ENCODE data around the gene KIR2DL3.
A peak's percentile ranks its signal among the peaks of the same experiment; 100 is the strongest.
"Not testable (repeated sequence)": the region's sequence is repeated elsewhere in the genome, so short reads cannot be mapped to it uniquely, and the experiment has no call there.

The KIR2DL3 gene

GRCh38 chr19:54704928-54705327 lies 33.4 kb upstream of the KIR2DL3 start:
- WGBS (ENCODE audit: insufficient coverage): 87% methylated on average over 6 of the region's 8 CpGs
- Histone ChIP-seq H3K36me3 (ENCODE audit: control insufficient read depth in 4 of 4, insufficient read depth in 4 of 4, low read length in 3 of 4) (no peaks in the 10 kb centered on the region), H3K27ac (ENCODE audit: insufficient read depth in 1 of 2, low read depth in 1 of 2, low read length in 2 of 2, poor library complexity in 1 of 2, severe bottlenecking in 2 of 2) (no peak overlapping the region), H3K27me3 (replicated peaks in 2 of 5; ENCODE audit: control insufficient read depth in 4 of 5, insufficient read depth in 5 of 5, low read length in 4 of 5) (peaks cover 0 to 17% (median 3%) of the 10 kb centered on the region in 5 experiments), H3K4me1 (ENCODE audit: control extremely low read depth in 1 of 4, control insufficient read depth in 4 of 4, insufficient read depth in 4 of 4, low read length in 3 of 4) (peaks cover 0 to 10% (median 8%) of the 10 kb centered on the region in 4 experiments), H3K9me3 (ENCODE audit: control extremely low read depth in 1 of 5, control insufficient read depth in 4 of 5, insufficient read depth in 2 of 5, low read depth in 1 of 5, low read length in 4 of 5) (no peaks in the 10 kb centered on the region), H3K4me3 (ENCODE audit: control insufficient read depth in 1 of 7, extremely low read depth in 1 of 7, insufficient read depth in 4 of 7, low read depth in 2 of 7, low read length in 6 of 7) (no peak overlapping the region)
- POLR2A ChIA-PET: no interaction called here
- CTCF ChIA-PET: interaction anchor here (1.0 kb wide), 1 partner anchor 21 kb away, joined by 4 read pairs; no protein-coding TSS in a partner anchor
- DNase-seq: no peak

DNA sequence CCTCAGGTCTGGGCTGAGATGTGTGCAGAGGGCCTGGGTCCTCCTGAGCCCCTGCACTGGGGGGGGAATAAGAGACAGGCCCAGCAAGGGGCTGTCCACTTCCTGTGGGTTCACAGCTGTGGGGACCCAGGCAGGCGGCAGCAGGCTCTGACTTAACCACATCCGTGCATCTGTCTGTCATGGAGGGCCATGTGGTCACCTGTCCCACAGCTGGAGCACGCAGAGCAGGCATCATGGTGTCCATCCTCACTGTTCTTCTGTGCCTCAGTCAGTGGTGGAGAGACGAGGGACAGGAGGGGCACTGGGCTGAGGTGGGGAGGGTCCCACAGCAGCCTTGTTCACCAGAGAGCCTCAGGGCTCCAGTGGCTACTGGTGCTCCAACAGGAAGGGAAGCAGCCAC lies 30.4 kb upstream of the KIR2DL3 start:
- DNase-seq: peak in 2 of 3 donors; percentile 54 to 68
- H3K9me3 ChIP-seq (ENCODE audit: control extremely low read depth in 1 of 5, control insufficient read depth in 4 of 5, insufficient read depth in 2 of 5, low read depth in 1 of 5, low read length in 4 of 5): no peaks in the 10 kb centered on the region

DNA sequence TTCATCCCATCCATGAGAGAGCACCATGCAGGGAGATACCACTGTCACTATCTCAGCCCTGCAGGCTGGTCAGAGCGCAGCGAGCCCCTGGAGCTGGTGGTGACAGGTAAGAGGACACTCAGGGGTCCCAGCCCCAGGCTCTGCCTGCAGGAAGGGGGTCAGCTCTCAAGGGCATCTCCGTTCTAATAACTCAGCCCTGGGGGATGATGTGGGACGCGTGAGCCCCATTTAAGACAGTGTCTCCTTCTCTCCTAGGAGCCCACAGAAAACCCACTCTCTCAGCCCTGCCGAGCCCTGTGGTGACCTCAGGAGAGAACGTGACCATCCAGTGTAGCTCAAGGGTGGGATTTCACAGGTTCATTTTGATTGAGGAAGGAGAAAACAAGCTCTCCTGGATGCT lies 29.5 kb upstream of the KIR2DL3 start:
- Histone ChIP-seq H3K4me3 (ENCODE audit: control insufficient read depth in 1 of 7, extremely low read depth in 1 of 7, insufficient read depth in 4 of 7, low read depth in 2 of 7, low read length in 6 of 7) (no peak overlapping the region), H3K27me3 (replicated peaks in 2 of 5; ENCODE audit: control insufficient read depth in 4 of 5, insufficient read depth in 5 of 5, low read length in 4 of 5) (peaks cover 0 to 3% (median 0%) of the 10 kb centered on the region in 5 experiments), H3K27ac (ENCODE audit: insufficient read depth in 1 of 2, low read depth in 1 of 2, low read length in 2 of 2, poor library complexity in 1 of 2, severe bottlenecking in 2 of 2) (no peak overlapping the region), H3K36me3 (ENCODE audit: control insufficient read depth in 4 of 4, insufficient read depth in 4 of 4, low read length in 3 of 4) (no peaks in the 10 kb centered on the region), H3K4me1 (ENCODE audit: control extremely low read depth in 1 of 4, control insufficient read depth in 4 of 4, insufficient read depth in 4 of 4, low read length in 3 of 4) (peaks cover 0 to 10% (median 8%) of the 10 kb centered on the region in 4 experiments), H3K9me3 (ENCODE audit: control extremely low read depth in 1 of 5, control insufficient read depth in 4 of 5, insufficient read depth in 2 of 5, low read depth in 1 of 5, low read length in 4 of 5) (no peaks in the 10 kb centered on the region)
- POLR2A ChIA-PET: no interaction called here
- CTCF ChIA-PET: no interaction called here
- no peak for DNase-seq
- WGBS (ENCODE audit: insufficient coverage): 100% methylated on average over 3 of the region's 7 CpGs

More for the DNA sequence above, 30.4 kb upstream of the KIR2DL3 start:
- ChIA-PET CTCF (no interaction called here), POLR2A (no interaction called here)
- Histone ChIP-seq H3K27ac (ENCODE audit: insufficient read depth in 1 of 2, low read depth in 1 of 2, low read length in 2 of 2, poor library complexity in 1 of 2, severe bottlenecking in 2 of 2) (no peak overlapping the region), H3K27me3 (replicated peaks in 2 of 5; ENCODE audit: control insufficient read depth in 4 of 5, insufficient read depth in 5 of 5, low read length in 4 of 5) (peaks cover 0 to 10% (median 0%) of the 10 kb centered on the region in 5 experiments), H3K36me3 (ENCODE audit: control insufficient read depth in 4 of 4, insufficient read depth in 4 of 4, low read length in 3 of 4) (no peaks in the 10 kb centered on the region), H3K4me3 (ENCODE audit: control insufficient read depth in 1 of 7, extremely low read depth in 1 of 7, insufficient read depth in 4 of 7, low read depth in 2 of 7, low read length in 6 of 7) (no peak overlapping the region), H3K4me1 (ENCODE audit: control extremely low read depth in 1 of 4, control insufficient read depth in 4 of 4, insufficient read depth in 4 of 4, low read length in 3 of 4) (peaks cover 0 to 10% (median 8%) of the 10 kb centered on the region in 4 experiments)
- WGBS (ENCODE audit: insufficient coverage): 52% methylated on average over 4 of the region's 4 CpGs

- CTCF ChIA-PET: no interaction called here
Measured at GRCh38 chr19:54709212-54709948, 28.9 kb upstream of the KIR2DL3 start.

GRCh38 chr19:54709956-54710355 lies 28.4 kb upstream of the KIR2DL3 start:
- WGBS (ENCODE audit: insufficient coverage): 85% methylated on average over 11 of the region's 13 CpGs
- H3K27me3 ChIP-seq (replicated peaks in 2 of 5; ENCODE audit: control insufficient read depth in 4 of 5, insufficient read depth in 5 of 5, low read length in 4 of 5); H3K9me3 ChIP-seq (ENCODE audit: control extremely low read depth in 1 of 5, control insufficient read depth in 4 of 5, insufficient read depth in 2 of 5, low read depth in 1 of 5, low read length in 4 of 5); DNase-seq; CTCF ChIA-PET; H3K4me3 ChIP-seq (ENCODE audit: control insufficient read depth in 1 of 7, extremely low read depth in 1 of 7, insufficient read depth in 4 of 7, low read depth in 2 of 7, low read length in 6 of 7); H3K27ac ChIP-seq (ENCODE audit: insufficient read depth in 1 of 2, low read depth in 1 of 2, low read length in 2 of 2, poor library complexity in 1 of 2, severe bottlenecking in 2 of 2); POLR2A ChIA-PET; H3K36me3 ChIP-seq (ENCODE audit: control insufficient read depth in 4 of 4, insufficient read depth in 4 of 4, low read length in 3 of 4): not testable (repeated sequence)
- peaks cover 0 to 10% (median 8%) of the 10 kb centered on the region in 4 experiments for H3K4me1 ChIP-seq (ENCODE audit: control extremely low read depth in 1 of 4, control insufficient read depth in 4 of 4, insufficient read depth in 4 of 4, low read length in 3 of 4)

More at GRCh38 chr19:54709212-54709948, 28.9 kb upstream of the KIR2DL3 start:
- Histone ChIP-seq H3K27me3 (replicated peaks in 2 of 5; ENCODE audit: control insufficient read depth in 4 of 5, insufficient read depth in 5 of 5, low read length in 4 of 5) (peaks cover 0 to 2% (median 0%) of the 10 kb centered on the region in 5 experiments), H3K9me3 (ENCODE audit: control extremely low read depth in 1 of 5, control insufficient read depth in 4 of 5, insufficient read depth in 2 of 5, low read depth in 1 of 5, low read length in 4 of 5) (no peaks in the 10 kb centered on the region), H3K4me3 (ENCODE audit: control insufficient read depth in 1 of 7, extremely low read depth in 1 of 7, insufficient read depth in 4 of 7, low read depth in 2 of 7, low read length in 6 of 7) (no peak overlapping the region), H3K27ac (ENCODE audit: insufficient read depth in 1 of 2, low read depth in 1 of 2, low read length in 2 of 2, poor library complexity in 1 of 2, severe bottlenecking in 2 of 2) (no peak overlapping the region), H3K36me3 (ENCODE audit: control insufficient read depth in 4 of 4, insufficient read depth in 4 of 4, low read length in 3 of 4) (no peaks in the 10 kb centered on the region), H3K4me1 (ENCODE audit: control extremely low read depth in 1 of 4, control insufficient read depth in 4 of 4, insufficient read depth in 4 of 4, low read length in 3 of 4) (peaks cover 0 to 10% (median 8%) of the 10 kb centered on the region in 4 experiments)
- DNase-seq: no peak
- 94% methylated on average over 12 of the region's 18 CpGs for WGBS (ENCODE audit: insufficient coverage)
- POLR2A ChIA-PET: no interaction called here

DNA sequence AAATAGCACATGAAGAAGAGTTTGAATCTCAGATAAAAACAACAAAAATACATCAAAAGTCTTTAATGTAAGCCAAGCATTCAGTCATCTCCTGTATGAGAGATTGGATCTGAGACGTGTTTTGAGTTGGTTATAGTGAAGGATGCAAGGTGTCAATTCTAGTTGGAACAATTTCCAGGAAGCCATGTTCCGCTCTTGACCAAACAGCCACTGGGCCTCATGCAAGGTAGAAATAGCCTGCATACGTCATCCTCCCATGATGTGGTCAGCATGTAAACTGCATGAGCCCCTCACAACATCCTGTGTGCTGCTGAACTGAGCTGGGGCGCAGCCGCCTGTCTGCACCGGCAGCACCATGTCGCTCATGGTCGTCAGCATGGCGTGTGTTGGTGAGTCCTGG lies 14.2 kb upstream of the KIR2DL3 start, which contains the start of gene KIR3DL3:
Gene KIR3DL3, plus strand, starts transcription at position 301 of the 400 bp plus-strand sequence. Its CDS starts 55 bp downstream, at position 356.
- POLR2A ChIA-PET: no interaction called here
- H3K4me1 ChIP-seq (ENCODE audit: control extremely low read depth in 1 of 4, control insufficient read depth in 4 of 4, insufficient read depth in 4 of 4, low read length in 3 of 4): no peaks in the 10 kb centered on the region

DNA sequence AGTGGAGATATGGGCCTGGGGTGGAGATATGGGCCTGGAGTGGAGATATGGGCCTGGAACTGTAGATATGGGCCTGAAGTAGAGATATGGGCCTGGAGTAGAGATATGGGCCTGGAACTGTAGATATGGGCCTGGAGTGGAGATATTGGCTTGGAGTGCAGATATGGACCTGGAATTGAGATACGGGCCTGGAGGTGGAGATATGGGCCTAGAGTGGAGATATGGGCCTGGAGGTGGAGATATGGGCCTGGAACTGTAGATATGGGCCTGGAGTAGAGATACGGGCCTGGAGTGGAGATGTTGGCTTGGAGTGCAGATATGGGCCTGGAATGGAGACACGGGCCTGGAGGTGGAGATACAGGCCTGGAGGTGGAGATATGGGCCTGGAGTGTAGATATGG lies 13.7 kb upstream of the KIR2DL3 start:
- Histone ChIP-seq H3K9me3 (ENCODE audit: control extremely low read depth in 1 of 5, control insufficient read depth in 4 of 5, insufficient read depth in 2 of 5, low read depth in 1 of 5, low read length in 4 of 5) (peaks cover 0 to 26% (median 8%) of the 10 kb centered on the region in 5 experiments), H3K27ac (ENCODE audit: insufficient read depth in 1 of 2, low read depth in 1 of 2, low read length in 2 of 2, poor library complexity in 1 of 2, severe bottlenecking in 2 of 2) (no peak overlapping the region), H3K36me3 (ENCODE audit: control insufficient read depth in 4 of 4, insufficient read depth in 4 of 4, low read length in 3 of 4) (no peaks in the 10 kb centered on the region), H3K4me1 (ENCODE audit: control extremely low read depth in 1 of 4, control insufficient read depth in 4 of 4, insufficient read depth in 4 of 4, low read length in 3 of 4) (no peaks in the 10 kb centered on the region), H3K4me3 (ENCODE audit: control insufficient read depth in 1 of 7, extremely low read depth in 1 of 7, insufficient read depth in 4 of 7, low read depth in 2 of 7, low read length in 6 of 7) (no peak overlapping the region), H3K27me3 (replicated peaks in 2 of 5; ENCODE audit: control insufficient read depth in 4 of 5, insufficient read depth in 5 of 5, low read length in 4 of 5) (peaks cover 0 to 17% (median 0%) of the 10 kb centered on the region in 5 experiments)
- ChIA-PET CTCF (no interaction called here), POLR2A (no interaction called here)
- WGBS (ENCODE audit: insufficient coverage): no CpG with 5 or more reads among the region's 3 CpGs
- no peak for DNase-seq

More for the DNA sequence above, 14.2 kb upstream of the KIR2DL3 start, which contains the start of gene KIR3DL3:
- H3K36me3 ChIP-seq (ENCODE audit: control insufficient read depth in 4 of 4, insufficient read depth in 4 of 4, low read length in 3 of 4): no peaks in the 10 kb centered on the region
- H3K4me3 ChIP-seq (ENCODE audit: control insufficient read depth in 1 of 7, extremely low read depth in 1 of 7, insufficient read depth in 4 of 7, low read depth in 2 of 7, low read length in 6 of 7): no peak within 1 kb of the TSS
- CTCF ChIA-PET: no interaction called here
- DNase-seq: no peak
- 94% methylated on average over 8 of the region's 9 CpGs for WGBS (ENCODE audit: insufficient coverage)
- H3K27me3 ChIP-seq (replicated peaks in 2 of 5; ENCODE audit: control insufficient read depth in 4 of 5, insufficient read depth in 5 of 5, low read length in 4 of 5): peaks cover 0 to 12% (median 0%) of the 10 kb centered on the region in 5 experiments
- H3K27ac ChIP-seq (ENCODE audit: insufficient read depth in 1 of 2, low read depth in 1 of 2, low read length in 2 of 2, poor library complexity in 1 of 2, severe bottlenecking in 2 of 2): no peak within 1 kb of the TSS
- H3K9me3 ChIP-seq (ENCODE audit: control extremely low read depth in 1 of 5, control insufficient read depth in 4 of 5, insufficient read depth in 2 of 5, low read depth in 1 of 5, low read length in 4 of 5): peaks cover 0 to 29% (median 8%) of the 10 kb centered on the region in 5 experiments

Measured in common myeloid progenitor, CD34-positive (primary cell).